ENCODE results near the gene RGMB. TPM values are rescaled to one million over a fixed set of nuclear protein-coding genes. Genes with fewer than 3 reads are reported as not detected.

The RGMB gene
- total RNA-seq, 1 experiment from 2014 or later = 20.3 TPM

- intact Hi-C loops (cut with micrococcal nuclease) = loop anchor here (1.0 to 10.0 kb wide), 4 partner anchors 53 to 1958 kb away; partner anchors contain the start of gene RIOK2
- Mint-ChIP-seq H3K27me3 (ENCODE audit: insufficient read depth, unreplicated experiment) (no peaks in the 10 kb centered on the region), H3K9me3 (ENCODE audit: unreplicated experiment) (no peaks in the 10 kb centered on the region), H3K4me3 (ENCODE audit: unreplicated experiment) (no peak overlapping the region), H3K4me1 (ENCODE audit: insufficient read depth, unreplicated experiment) (no peaks in the 10 kb centered on the region), H3K27ac (ENCODE audit: low read depth, unreplicated experiment) (no peak overlapping the region), H3K36me3 (ENCODE audit: insufficient read depth, unreplicated experiment) (no peaks in the 10 kb centered on the region)
- CTCF ChIA-PET = interaction anchor here (0.5 to 1.5 kb wide), 8 partner anchors 13 to 1645 kb away, joined by 3 to 4 read pairs (median 3); partner anchors contain the start of gene RIOK2
- BruUV-seq (replicated peaks) = no TSS peak
- POLR2A ChIA-PET = interaction anchor here (1.0 to 1.2 kb wide), 2 partner anchors 17 to 102 kb away, joined by 3 to 5 read pairs; no protein-coding TSS in a partner anchor
- TF ChIP-seq, protein P1, sequence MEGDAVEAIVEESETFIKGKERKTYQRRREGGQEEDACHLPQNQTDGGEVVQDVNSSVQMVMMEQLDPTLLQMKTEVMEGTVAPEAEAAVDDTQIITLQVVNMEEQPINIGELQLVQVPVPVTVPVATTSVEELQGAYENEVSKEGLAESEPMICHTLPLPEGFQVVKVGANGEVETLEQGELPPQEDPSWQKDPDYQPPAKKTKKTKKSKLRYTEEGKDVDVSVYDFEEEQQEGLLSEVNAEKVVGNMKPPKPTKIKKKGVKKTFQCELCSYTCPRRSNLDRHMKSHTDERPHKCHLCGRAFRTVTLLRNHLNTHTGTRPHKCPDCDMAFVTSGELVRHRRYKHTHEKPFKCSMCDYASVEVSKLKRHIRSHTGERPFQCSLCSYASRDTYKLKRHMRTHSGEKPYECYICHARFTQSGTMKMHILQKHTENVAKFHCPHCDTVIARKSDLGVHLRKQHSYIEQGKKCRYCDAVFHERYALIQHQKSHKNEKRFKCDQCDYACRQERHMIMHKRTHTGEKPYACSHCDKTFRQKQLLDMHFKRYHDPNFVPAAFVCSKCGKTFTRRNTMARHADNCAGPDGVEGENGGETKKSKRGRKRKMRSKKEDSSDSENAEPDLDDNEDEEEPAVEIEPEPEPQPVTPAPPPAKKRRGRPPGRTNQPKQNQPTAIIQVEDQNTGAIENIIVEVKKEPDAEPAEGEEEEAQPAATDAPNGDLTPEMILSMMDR (IDR thresholded peaks at IDR 0.05; ENCODE audit: unreplicated experiment) = no peak
- DNase-seq (ENCODE audit: unreplicated experiment) = no peak
Observed at GRCh38 chr5:98827588-98828284, 54.3 kb downstream of the RGMB start.

GRCh38 chr5:98836175-98836574 is 62.7 kb downstream of the RGMB start:
- H3K4me1 Mint-ChIP-seq (ENCODE audit: insufficient read depth, unreplicated experiment) = no peaks in the 10 kb centered on the region
- no peak overlapping the region for H3K27ac Mint-ChIP-seq (ENCODE audit: low read depth, unreplicated experiment)
- H3K36me3 Mint-ChIP-seq (ENCODE audit: insufficient read depth, unreplicated experiment) = no peaks in the 10 kb centered on the region
- TF ChIP-seq, protein P1 (IDR thresholded peaks at IDR 0.05; ENCODE audit: unreplicated experiment) = no peak
- H3K9me3 Mint-ChIP-seq (ENCODE audit: unreplicated experiment) = no peaks in the 10 kb centered on the region
- H3K4me3 Mint-ChIP-seq (ENCODE audit: unreplicated experiment) = no peak overlapping the region
- ChIA-PET CTCF (no interaction called here), POLR2A (no interaction called here)
- no TSS peak for BruUV-seq (replicated peaks)
- no peaks in the 10 kb centered on the region for H3K27me3 Mint-ChIP-seq (ENCODE audit: insufficient read depth, unreplicated experiment)
- intact Hi-C loops (cut with micrococcal nuclease) = no loop called here
- peak; percentile 12 for DNase-seq (ENCODE audit: unreplicated experiment)

DNA sequence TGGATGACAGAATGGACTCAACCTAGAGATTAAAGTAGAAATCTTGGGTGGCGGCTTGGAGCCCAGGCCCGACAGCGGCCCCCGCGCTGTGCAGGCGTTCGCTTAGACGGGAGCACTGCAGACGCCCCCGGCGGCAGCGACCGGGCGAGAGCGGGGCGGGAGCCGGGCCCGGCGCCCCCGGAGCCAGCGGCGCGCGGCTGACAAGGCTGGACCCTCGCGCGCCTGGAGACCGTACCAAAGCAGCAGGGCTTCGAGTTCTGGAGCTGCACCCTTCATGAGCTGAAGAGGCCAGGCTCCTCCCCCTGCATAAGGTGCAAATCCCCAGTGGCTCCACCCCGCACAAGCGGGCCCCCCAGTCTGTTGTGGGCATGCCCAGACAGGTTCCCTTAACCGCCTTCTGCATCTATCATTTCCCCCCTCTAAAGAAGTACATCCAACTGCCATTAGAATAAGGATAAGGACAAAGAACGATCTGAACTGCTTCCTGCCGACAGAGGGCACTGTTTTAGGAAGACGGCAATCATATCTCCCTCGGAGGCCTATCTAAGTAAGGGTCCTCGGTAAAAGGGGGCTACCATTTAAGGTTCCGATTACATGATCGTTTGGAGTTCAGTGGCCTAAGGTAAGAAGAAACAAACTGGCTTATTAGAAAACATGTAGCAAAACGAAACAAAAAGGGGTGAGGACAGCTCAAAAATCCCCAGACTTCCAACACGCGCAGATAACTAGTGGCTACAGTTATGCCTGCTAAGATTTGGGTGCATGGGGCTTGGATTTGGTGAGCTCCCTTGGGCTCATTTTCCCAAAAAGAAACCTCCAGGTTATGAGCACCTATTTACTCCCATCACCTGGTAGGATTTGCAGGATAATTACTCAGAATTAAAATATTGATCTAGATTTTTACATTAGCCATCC is 66.3 kb downstream of the RGMB start:
- H3K9me3 Mint-ChIP-seq (ENCODE audit: unreplicated experiment) = no peaks in the 10 kb centered on the region
- H3K36me3 Mint-ChIP-seq (ENCODE audit: insufficient read depth, unreplicated experiment) = no peaks in the 10 kb centered on the region
- H3K4me3 Mint-ChIP-seq (ENCODE audit: unreplicated experiment) = no peak overlapping the region
- POLR2A ChIA-PET = interaction anchor here (0.7 kb wide), 1 partner anchor 694 kb away, joined by 3 read pairs; no protein-coding TSS in a partner anchor
- TF ChIP-seq, protein P1 (IDR thresholded peaks at IDR 0.05; ENCODE audit: unreplicated experiment) = no peak
- CTCF ChIA-PET = interaction anchor here (0.9 to 1.4 kb wide), 2 partner anchors 11 to 63 kb away, joined by 3 to 4 read pairs; no protein-coding TSS in a partner anchor
- H3K27me3 Mint-ChIP-seq (ENCODE audit: insufficient read depth, unreplicated experiment) = no peaks in the 10 kb centered on the region
- no TSS peak for BruUV-seq (replicated peaks)
- H3K4me1 Mint-ChIP-seq (ENCODE audit: insufficient read depth, unreplicated experiment) = no peaks in the 10 kb centered on the region
- DNase-seq (ENCODE audit: unreplicated experiment) = no peak
- no peak overlapping the region for H3K27ac Mint-ChIP-seq (ENCODE audit: low read depth, unreplicated experiment)
- intact Hi-C loops (cut with micrococcal nuclease) = no loop called here

- no peak overlapping the region for H3K4me3 Mint-ChIP-seq (ENCODE audit: unreplicated experiment)
- ChIA-PET POLR2A (no interaction called here), CTCF (interaction anchor here (0.6 to 0.9 kb wide), 2 partner anchors 12 to 622 kb away, joined by 3 to 4 read pairs; no protein-coding TSS in a partner anchor)
- no peaks in the 10 kb centered on the region for H3K27me3 Mint-ChIP-seq (ENCODE audit: insufficient read depth, unreplicated experiment)
- BruUV-seq (replicated peaks) = no TSS peak
- no peak for DNase-seq (ENCODE audit: unreplicated experiment)
- no peaks in the 10 kb centered on the region for H3K9me3 Mint-ChIP-seq (ENCODE audit: unreplicated experiment)
- H3K4me1 Mint-ChIP-seq (ENCODE audit: insufficient read depth, unreplicated experiment) = no peaks in the 10 kb centered on the region
- H3K36me3 Mint-ChIP-seq (ENCODE audit: insufficient read depth, unreplicated experiment) = no peaks in the 10 kb centered on the region
- intact Hi-C loops (cut with micrococcal nuclease) = no loop called here
- TF ChIP-seq, protein P1 (IDR thresholded peaks at IDR 0.05; ENCODE audit: unreplicated experiment) = no peak
- H3K27ac Mint-ChIP-seq (ENCODE audit: low read depth, unreplicated experiment) = no peak overlapping the region
Observed at GRCh38 chr5:98840946-98841345, 67.5 kb downstream of the RGMB start.

All from MCF 10A (cell line).